ENCODE data around the gene ST3GAL4. TPM values are rescaled to one million over a fixed set of nuclear protein-coding genes. Genes with fewer than 3 reads are reported as not detected.

Gene ST3GAL4
- total RNA-seq, 1 donor from 2014 or later: 61.4 TPM

DNA sequence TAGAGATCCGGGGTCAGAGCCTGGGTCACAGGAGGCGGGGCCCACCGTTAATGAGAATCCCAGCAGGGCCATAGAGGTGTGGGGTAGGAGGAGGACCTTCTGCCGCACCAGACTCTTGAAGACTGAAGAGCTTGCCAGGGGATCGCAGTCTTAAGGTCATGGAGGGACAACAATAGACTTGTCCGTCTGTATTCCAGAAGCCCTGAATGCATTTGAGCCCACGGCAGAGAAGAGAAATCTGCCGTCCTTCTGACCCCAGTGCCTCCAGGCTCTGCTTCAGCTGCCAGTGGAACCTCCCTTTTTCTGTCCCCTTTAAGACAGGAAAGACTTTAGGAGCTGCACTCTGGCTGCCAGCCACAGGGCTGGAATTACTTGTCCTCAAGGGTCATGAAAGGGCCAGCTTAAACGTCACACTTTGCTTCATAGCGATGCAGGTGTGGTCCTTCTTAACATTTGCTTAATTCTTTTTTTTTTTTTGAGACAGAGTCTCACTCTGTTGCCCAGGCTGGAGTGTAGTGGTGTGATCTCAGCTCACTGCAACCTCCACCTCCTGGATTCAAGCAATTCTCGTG, 15.5 kb upstream of the ST3GAL4 start:
- H3K4me3 ChIP-seq: no peak overlapping the region
- intact Hi-C loops (cut with DNase I): no loop called here

GRCh38 chr11:126340960-126341606, 14.4 kb upstream of the ST3GAL4 start:
- intact Hi-C loops (cut with DNase I): no loop called here
- H3K4me1 ChIP-seq: no peaks in the 10 kb centered on the region

More for the DNA sequence above, 15.5 kb upstream of the ST3GAL4 start:
- TF ChIP-seq, protein P1, sequence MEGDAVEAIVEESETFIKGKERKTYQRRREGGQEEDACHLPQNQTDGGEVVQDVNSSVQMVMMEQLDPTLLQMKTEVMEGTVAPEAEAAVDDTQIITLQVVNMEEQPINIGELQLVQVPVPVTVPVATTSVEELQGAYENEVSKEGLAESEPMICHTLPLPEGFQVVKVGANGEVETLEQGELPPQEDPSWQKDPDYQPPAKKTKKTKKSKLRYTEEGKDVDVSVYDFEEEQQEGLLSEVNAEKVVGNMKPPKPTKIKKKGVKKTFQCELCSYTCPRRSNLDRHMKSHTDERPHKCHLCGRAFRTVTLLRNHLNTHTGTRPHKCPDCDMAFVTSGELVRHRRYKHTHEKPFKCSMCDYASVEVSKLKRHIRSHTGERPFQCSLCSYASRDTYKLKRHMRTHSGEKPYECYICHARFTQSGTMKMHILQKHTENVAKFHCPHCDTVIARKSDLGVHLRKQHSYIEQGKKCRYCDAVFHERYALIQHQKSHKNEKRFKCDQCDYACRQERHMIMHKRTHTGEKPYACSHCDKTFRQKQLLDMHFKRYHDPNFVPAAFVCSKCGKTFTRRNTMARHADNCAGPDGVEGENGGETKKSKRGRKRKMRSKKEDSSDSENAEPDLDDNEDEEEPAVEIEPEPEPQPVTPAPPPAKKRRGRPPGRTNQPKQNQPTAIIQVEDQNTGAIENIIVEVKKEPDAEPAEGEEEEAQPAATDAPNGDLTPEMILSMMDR (IDR thresholded peaks at IDR 0.05): no peak
- DNase-seq (ENCODE audit: low spot score in 2 of 2): peak in 1 of 2 donors; percentile 77
- Histone ChIP-seq H3K9me3 (no peaks in the 10 kb centered on the region), H3K27ac (no peak overlapping the region), H3K27me3 (no peaks in the 10 kb centered on the region), H3K4me1 (no peaks in the 10 kb centered on the region), H3K36me3 (peaks cover 23 to 41% of the 10 kb centered on the region in 2 donors)

GRCh38 chr11:126341760-126342161, 13.7 kb upstream of the ST3GAL4 start:
- Histone ChIP-seq H3K4me3 (no peak overlapping the region), H3K27me3 (no peaks in the 10 kb centered on the region), H3K27ac (no peak overlapping the region), H3K36me3 (peaks cover 27 to 45% of the 10 kb centered on the region in 2 donors), H3K4me1 (peaks cover 0 to 5% of the 10 kb centered on the region in 2 donors), H3K9me3 (no peaks in the 10 kb centered on the region)
- intact Hi-C loops (cut with DNase I): no loop called here
- no peak for DNase-seq (ENCODE audit: low spot score in 2 of 2)
- TF ChIP-seq, protein P1 (IDR thresholded peaks at IDR 0.05): no peak

More at GRCh38 chr11:126340960-126341606, 14.4 kb upstream of the ST3GAL4 start:
- Histone ChIP-seq H3K9me3 (no peaks in the 10 kb centered on the region), H3K36me3 (peaks cover 27 to 45% of the 10 kb centered on the region in 2 donors), H3K4me3 (no peak overlapping the region), H3K27ac (no peak overlapping the region), H3K27me3 (no peaks in the 10 kb centered on the region)
- TF ChIP-seq, protein P1 (IDR thresholded peaks at IDR 0.05): no peak
- no peak for DNase-seq (ENCODE audit: low spot score in 2 of 2)

GRCh38 chr11:126343051-126343450, 12.4 kb upstream of the ST3GAL4 start:
- Histone ChIP-seq H3K9me3 (no peaks in the 10 kb centered on the region), H3K27me3 (no peaks in the 10 kb centered on the region), H3K36me3 (peaks cover 24 to 42% of the 10 kb centered on the region in 2 donors), H3K27ac (no peak overlapping the region), H3K4me1 (peaks cover 4 to 13% of the 10 kb centered on the region in 2 donors), H3K4me3 (no peak overlapping the region)
- TF ChIP-seq, protein P1 (IDR thresholded peaks at IDR 0.05): no peak
- intact Hi-C loops (cut with DNase I): no loop called here
- no peak for DNase-seq (ENCODE audit: low spot score in 2 of 2)

DNA sequence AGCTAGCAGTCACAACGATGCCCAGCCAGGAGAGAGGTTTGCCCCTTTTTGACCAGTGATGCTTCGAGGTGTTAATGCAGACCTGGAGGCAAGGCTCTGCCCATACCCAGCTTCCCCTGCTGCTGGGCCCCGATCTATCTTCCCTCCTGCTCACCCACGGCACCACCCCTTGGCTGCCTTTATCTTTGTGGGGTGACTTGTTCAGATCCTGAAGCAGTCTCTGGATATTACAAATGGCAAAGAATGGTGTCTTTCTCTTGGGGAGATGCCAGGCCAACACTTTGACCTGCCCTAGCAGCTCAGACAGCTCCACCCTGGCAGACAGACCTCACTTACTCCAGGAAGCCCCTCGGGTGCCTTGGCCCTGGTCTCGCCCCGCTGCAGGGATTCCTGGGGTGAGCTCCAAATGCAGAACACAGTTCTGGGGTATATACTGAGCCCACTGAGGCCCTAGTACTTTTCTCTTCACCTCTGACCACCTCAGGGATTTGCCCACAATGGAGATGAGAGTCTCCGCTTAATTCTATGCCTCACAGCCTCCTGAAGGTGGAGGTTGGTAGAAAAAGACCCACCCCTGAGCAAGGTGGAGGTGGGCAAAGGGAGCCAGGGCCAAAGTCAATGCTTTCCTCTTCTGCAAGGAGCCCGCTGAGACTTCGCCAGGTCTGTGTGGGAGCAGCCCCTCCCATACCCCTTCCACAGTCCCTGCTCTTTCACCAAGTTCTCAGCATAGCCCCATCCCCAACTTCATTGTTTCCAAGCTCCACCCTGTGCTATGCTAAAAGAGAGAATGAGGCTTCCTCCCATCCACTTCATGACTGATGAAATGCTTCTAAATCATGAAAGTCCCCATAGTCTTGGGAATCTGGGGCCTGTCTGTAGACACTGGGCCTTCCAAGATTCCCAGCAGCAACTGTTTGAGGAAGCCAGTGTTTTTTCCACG, 11.1 kb upstream of the ST3GAL4 start:
- no peaks in the 10 kb centered on the region for H3K27me3 ChIP-seq
- intact Hi-C loops (cut with DNase I): no loop called here
- DNase-seq (ENCODE audit: low spot score in 2 of 2): no peak
- TF ChIP-seq, protein P1 (IDR thresholded peaks at IDR 0.05): no peak
- H3K9me3 ChIP-seq: no peaks in the 10 kb centered on the region
- no peak overlapping the region for H3K4me3 ChIP-seq
- no peak overlapping the region for H3K27ac ChIP-seq
- H3K36me3 ChIP-seq: peaks cover 18 to 29% of the 10 kb centered on the region in 2 donors
- H3K4me1 ChIP-seq: peaks cover 14 to 25% of the 10 kb centered on the region in 2 donors

Data from ascending aorta (tissue), 2 donors.